Stimulated activated CD4-positive, alpha-beta T cell treated with anti-CD3 and anti-CD28 coated beads, Interleukin-12 subunit alpha, Interleukin-12 subunit beta, amount 100 ng/mL, for 24 hours (primary cell): ENCODE data around the gene SERBP1.

Experiments
- DNase-seq, 2 experiments: peaks; one replicate each; pipeline ENCODE4 v3.0.0-alpha.2; 2020; ENCODE audit warnings: low read depth in 2 of 2

The SERBP1 gene

DNA sequence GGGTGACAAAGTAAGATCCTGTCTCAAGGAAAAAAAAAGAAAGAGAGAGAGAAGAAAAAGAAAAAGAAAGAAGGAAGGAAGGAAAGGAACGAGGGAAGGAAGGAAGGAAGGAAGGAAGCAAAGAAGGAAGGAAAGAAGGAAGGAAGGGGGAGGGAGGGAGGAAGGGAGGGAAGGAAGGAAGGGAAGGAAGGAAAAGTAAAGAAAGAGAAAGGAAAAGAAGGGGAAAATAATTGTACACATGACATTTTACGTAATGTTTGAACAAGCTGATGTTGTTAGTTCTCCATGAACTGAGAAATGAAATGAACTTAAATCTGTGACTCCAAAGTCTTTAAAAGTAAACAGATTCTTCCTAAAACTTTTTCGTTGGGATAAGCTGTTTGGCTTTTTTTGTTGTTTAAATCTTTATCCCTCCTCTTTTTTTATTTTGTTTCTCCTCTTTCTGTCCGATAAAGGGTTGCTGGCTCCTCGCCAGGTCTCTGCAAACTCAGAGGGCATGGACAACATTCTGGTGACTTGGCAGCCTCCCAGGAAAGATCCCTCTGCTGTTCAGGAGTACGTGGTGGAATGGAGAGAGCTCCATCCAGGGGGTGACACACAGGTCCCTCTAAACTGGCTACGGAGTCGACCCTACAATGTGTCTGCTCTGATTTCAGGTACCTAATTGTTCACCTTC, 62.7 kb downstream of the SERBP1 start:
- no peak for DNase-seq

DNA sequence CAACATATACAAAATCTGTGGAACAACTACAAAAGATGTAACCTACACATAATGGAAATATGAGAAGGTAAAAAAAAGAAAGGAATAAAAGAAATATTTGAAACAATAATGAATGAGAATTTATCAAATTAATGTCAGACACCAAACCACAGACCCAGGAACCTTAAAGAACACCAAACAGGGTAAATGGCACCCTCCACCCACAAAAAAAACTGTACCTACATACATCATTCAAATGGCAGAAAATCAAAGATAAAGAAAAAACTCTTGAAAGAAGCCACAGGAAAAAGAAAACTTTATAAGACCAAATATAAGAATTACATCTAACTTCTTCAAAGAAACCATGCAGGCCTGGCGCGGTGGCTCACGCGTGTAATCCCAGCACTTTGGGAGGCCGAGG, 68.6 kb downstream of the SERBP1 start:
- DNase-seq = no peak

DNA sequence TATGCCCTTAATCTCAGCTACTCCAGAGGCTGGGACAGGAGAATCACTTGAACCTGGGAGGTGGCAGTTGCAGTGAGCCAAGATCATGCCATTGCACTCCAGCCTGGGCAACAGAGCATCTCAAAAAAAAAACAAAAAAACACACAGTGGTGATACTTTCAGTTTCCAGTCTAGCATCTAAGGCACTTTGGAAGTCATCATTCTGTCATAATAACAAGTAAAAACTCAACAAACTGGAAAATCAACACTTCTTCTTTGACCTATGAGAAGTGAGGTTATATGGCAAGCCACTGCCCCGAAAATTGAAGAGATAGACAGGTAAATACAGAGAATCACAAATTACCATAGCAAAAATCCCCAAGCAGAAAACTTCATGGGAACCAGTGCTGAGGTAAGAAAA, 70.6 kb downstream of the SERBP1 start:
- DNase-seq = no peak
